OCI-LY7 (cell line): Measurements from ENCODE around the gene NEK11. TPM values are rescaled to one million over a fixed set of nuclear protein-coding genes. Genes with fewer than 3 reads are reported as not detected.

Source experiments
- BruUV-seq: library from RNA; stranded (reverse); fragments of 400-500 nt; replicated peaks from 2 replicates; lab custom pipeline; 2021; lab: Mats Ljungman, UMichigan
- CTCF ChIA-PET: fragments of 300-600 bp; sonication (Branson Sonifier 250); formaldehyde crosslinking; loops from one replicate; lab custom pipeline; 2022; ENCODE audit warnings: antibody characterized with exemption; ENCODE audit not compliant: unreplicated experiment; lab: Charles Lee
- POLR2A ChIA-PET: fragments of 300-600 bp; sonication (Branson Sonifier 250); formaldehyde crosslinking; loops from one replicate; lab custom pipeline; 2022; ENCODE audit warnings: antibody characterized with exemption; lab: Charles Lee
- DNase-seq: peaks from one replicate; pipeline ENCODE4 v3.0.0-alpha.2; 2015; ENCODE audit warnings: low spot score
- H2AFZ ChIP-seq: fragments of 200-600 bp; sonication (generic), shearing (Covaris generic); 2 replicates; pipeline ENCODE4 v1.6.1; 2014; ENCODE audit warnings: mild to moderate bottlenecking, antibody characterized with exemption, low read length, moderate library complexity
- H3K27ac ChIP-seq: fragments of 200-600 bp; sonication (generic); 2 replicates; pipeline ENCODE4 v1.5.1; 2014; ENCODE audit warnings: mixed run types, low read depth, mild to moderate bottlenecking, moderate library complexity, low read length, inconsistent platforms; ENCODE audit not compliant: poor library complexity, severe bottlenecking
- H3K36me3 ChIP-seq: fragments of 200-600 bp; sonication (generic); 2 replicates; pipeline ENCODE4 v1.6.1; 2014; ENCODE audit warnings: mild to moderate bottlenecking, antibody characterized with exemption, low read length, moderate library complexity, mixed read lengths; ENCODE audit not compliant: insufficient read depth
- H3K4me1 ChIP-seq: fragments of 200-600 bp; sonication (generic); 2 replicates; pipeline ENCODE4 v1.5.1; 2014; ENCODE audit warnings: mild to moderate bottlenecking, low read length; ENCODE audit not compliant: insufficient read depth, poor library complexity, severe bottlenecking
- H3K4me2 ChIP-seq: fragments of 200-600 bp; sonication (generic); 2 replicates; pipeline ENCODE4 v1.6.1; 2014; ENCODE audit warnings: mild to moderate bottlenecking, low read length
- H3K4me3 ChIP-seq: fragments of 200-600 bp; sonication (generic); 2 replicates; pipeline ENCODE4 v1.5.1; 2014; ENCODE audit warnings: mild to moderate bottlenecking, low read depth, low read length; ENCODE audit not compliant: poor library complexity, severe bottlenecking
- H3K79me2 ChIP-seq: fragments of 200-600 bp; sonication (generic); 2 replicates; pipeline ENCODE4 v1.6.1; 2016; ENCODE audit warnings: low read depth, mild to moderate bottlenecking, low read length, moderate library complexity, mixed read lengths; ENCODE audit not compliant: insufficient read depth
- H3K9me2 ChIP-seq: fragments of 200-600 bp; sonication (generic); 2 replicates; pipeline ENCODE4 v1.6.1; 2016; ENCODE audit warnings: mild to moderate bottlenecking, low read length, mixed read lengths; ENCODE audit not compliant: insufficient read depth
- H3K9me3 ChIP-seq: fragments of 200-600 bp; sonication (generic); 2 replicates; pipeline ENCODE4 v1.6.1; 2014; ENCODE audit warnings: mild to moderate bottlenecking, mixed run types, low read length, mixed read lengths
- H4K20me1 ChIP-seq: fragments of 200-600 bp; sonication (generic); 2 replicates; pipeline ENCODE4 v1.6.1; 2014; ENCODE audit warnings: mild to moderate bottlenecking, antibody characterized with exemption, low read length, moderate library complexity, mixed read lengths; ENCODE audit not compliant: insufficient read depth
- EZH2phosphoT487 ChIP-seq: fragments of 200-600 bp; sonication (generic); IDR thresholded peaks from 2 replicates; pipeline ENCODE4 v1.6.1; 2018; ENCODE audit warnings: low read depth, borderline replicate concordance, mild to moderate bottlenecking, mixed run types, antibody characterized with exemption, low read length, moderate library complexity, mixed read lengths
- intact Hi-C: fragments of 100-400 bp; cut with micrococcal nuclease; formaldehyde crosslinking; loops from one replicate; pipeline ENCODE4 v1.10.0; 2022; ENCODE audit not compliant: unreplicated experiment
- total RNA-seq, 2 experiments: library from RNA; depleted of rRNA in 1 of 2; stranded (reverse); fragments of >200 nt in 1 of 2; shearing (Covaris generic) in 1 of 2; gene quantifications; 2 replicates each; pipeline ENCODE4 v1.2.3, GENCODE V29; 2014 to 2022
- TF ChIP-seq, protein P1 (sequence below): fragments of 200-600 bp; sonication (generic); conservative IDR thresholded peaks from 2 replicates; pipeline ENCODE4 v1.5.1; 2014; ENCODE audit warnings: mild to moderate bottlenecking, antibody characterized with exemption, low read length, moderate library complexity, mixed read lengths

Gene NEK11
- total RNA-seq, 2 experiments from 2014 or later, result 0.47 to 1.5 TPM

DNA sequence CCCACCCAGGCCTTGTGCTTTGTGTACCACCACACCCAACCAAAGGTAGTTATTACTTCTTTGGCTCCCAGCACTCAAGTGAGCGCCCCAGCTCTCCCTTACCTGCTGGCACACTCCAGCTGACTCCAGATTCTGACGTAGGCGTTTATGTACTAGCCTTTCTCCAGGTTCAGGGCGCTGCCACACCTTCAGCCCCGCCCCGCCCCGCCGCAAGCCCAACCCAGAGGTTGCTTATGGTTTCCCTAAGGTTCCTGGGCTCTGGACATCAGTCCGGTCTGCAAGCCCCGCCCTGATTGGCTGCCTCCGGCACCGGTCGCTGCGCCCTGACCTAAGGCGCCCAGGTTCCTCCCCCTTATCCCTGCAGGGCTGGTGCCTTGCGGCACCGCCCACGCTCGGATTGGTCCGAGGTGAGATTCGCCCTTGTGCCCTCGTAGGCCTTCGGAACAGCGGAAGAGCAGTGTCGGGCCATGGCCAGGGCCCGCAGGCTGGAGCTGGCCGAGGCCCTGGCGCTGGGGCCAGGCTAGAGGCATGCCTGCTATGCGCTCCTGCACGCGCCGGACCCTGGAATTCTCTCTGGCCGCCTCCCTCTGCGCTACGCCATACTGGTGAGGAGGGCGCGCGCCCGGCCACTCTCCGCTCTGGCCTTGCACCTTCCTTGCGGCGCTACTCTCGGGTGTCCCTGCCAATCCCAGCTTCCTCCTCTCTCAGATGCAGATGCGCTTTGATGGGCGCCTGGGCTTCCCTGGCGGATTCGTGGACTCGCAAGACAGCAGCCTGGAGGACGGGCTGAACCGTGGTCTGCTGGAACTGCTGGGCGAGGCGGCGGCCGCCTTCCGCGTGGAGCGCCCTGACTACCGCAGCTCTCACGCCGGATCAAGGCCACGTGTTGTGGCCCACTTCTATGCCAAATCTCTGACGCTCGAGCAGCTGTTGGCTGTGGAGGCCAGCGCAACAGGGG lies 335.1 kb downstream of the NEK11 start:
- intact Hi-C loops, result no loop called here
- TF ChIP-seq, protein P1, sequence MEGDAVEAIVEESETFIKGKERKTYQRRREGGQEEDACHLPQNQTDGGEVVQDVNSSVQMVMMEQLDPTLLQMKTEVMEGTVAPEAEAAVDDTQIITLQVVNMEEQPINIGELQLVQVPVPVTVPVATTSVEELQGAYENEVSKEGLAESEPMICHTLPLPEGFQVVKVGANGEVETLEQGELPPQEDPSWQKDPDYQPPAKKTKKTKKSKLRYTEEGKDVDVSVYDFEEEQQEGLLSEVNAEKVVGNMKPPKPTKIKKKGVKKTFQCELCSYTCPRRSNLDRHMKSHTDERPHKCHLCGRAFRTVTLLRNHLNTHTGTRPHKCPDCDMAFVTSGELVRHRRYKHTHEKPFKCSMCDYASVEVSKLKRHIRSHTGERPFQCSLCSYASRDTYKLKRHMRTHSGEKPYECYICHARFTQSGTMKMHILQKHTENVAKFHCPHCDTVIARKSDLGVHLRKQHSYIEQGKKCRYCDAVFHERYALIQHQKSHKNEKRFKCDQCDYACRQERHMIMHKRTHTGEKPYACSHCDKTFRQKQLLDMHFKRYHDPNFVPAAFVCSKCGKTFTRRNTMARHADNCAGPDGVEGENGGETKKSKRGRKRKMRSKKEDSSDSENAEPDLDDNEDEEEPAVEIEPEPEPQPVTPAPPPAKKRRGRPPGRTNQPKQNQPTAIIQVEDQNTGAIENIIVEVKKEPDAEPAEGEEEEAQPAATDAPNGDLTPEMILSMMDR, result no peak
- no peak for TF ChIP-seq EZH2phosphoT487
- no peak overlapping the region for H3K4me2 ChIP-seq
- H3K9me2 ChIP-seq, result no peaks in the 10 kb centered on the region
- no peak overlapping the region for H3K27ac ChIP-seq
- H3K79me2 ChIP-seq, result no peaks in the 10 kb centered on the region
- POLR2A ChIA-PET, result no interaction called here
- CTCF ChIA-PET, result no interaction called here
- H3K9me3 ChIP-seq, result no peaks in the 10 kb centered on the region
- BruUV-seq, result no TSS peak
- no peaks in the 10 kb centered on the region for H3K36me3 ChIP-seq
- H3K4me1 ChIP-seq, result no peaks in the 10 kb centered on the region
- no peak overlapping the region for H2AFZ ChIP-seq
- no peak overlapping the region for H3K4me3 ChIP-seq
- no peak for DNase-seq
- H4K20me1 ChIP-seq, result no peaks in the 10 kb centered on the region

DNA sequence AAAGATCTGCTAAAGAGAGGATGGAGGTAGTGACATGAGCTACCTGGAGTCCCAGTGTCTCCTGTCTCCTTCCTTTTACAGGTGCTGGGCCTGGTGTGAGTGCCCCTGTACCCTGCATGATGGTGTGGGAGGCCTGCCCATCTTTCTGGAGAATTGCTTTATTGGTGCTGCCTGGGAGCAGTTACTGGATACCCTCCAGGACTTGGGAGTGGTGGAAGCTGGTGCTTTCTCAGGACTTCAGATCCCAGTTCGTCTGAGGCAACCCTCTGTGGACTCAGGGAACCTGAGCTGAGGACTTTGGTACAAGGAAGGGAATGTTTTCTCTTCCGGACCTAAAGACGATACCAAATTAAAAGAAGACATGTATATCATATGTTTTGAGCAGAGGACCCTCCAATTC lies 336.6 kb downstream of the NEK11 start:
- no peaks in the 10 kb centered on the region for H3K9me3 ChIP-seq
- CTCF ChIA-PET, result no interaction called here
- no TSS peak for BruUV-seq
- H3K79me2 ChIP-seq, result no peaks in the 10 kb centered on the region
- intact Hi-C loops, result no loop called here
- TF ChIP-seq, protein P1, result no peak
- TF ChIP-seq EZH2phosphoT487, result no peak
- POLR2A ChIA-PET, result interaction anchor here (0.9 kb wide), 1 partner anchor 14 kb away, joined by 3 read pairs; no protein-coding TSS in a partner anchor
- no peaks in the 10 kb centered on the region for H3K36me3 ChIP-seq
- H3K9me2 ChIP-seq, result no peaks in the 10 kb centered on the region
- no peak overlapping the region for H2AFZ ChIP-seq
- no peak for DNase-seq
- no peaks in the 10 kb centered on the region for H4K20me1 ChIP-seq
- H3K4me1 ChIP-seq, result no peaks in the 10 kb centered on the region
- no peak overlapping the region for H3K27ac ChIP-seq
- H3K4me3 ChIP-seq, result no peak overlapping the region
- H3K4me2 ChIP-seq, result no peak overlapping the region
